SU-DHL-6 (cell line): ENCODE results near the gene KLHL25.

Experiments used
- EZH2phosphoT487 ChIP-seq: fragments of 200-600 bp; sonication (generic), shearing (Covaris generic); conservative IDR thresholded peaks from 2 replicates; pipeline ENCODE4 v1.6.1; 2018; ENCODE audit warnings: mild to moderate bottlenecking, antibody characterized with exemption, low read length, moderate library complexity, mixed read lengths
- TF ChIP-seq, protein P1 (sequence below): fragments of 200-600 bp; sonication (generic); IDR thresholded peaks from one replicate; pipeline ENCODE4 v1.5.1; 2017; ENCODE audit warnings: antibody characterized with exemption, mild to moderate bottlenecking, low read length, moderate library complexity; ENCODE audit not compliant: insufficient read depth, poor library complexity, severe bottlenecking

DNA sequence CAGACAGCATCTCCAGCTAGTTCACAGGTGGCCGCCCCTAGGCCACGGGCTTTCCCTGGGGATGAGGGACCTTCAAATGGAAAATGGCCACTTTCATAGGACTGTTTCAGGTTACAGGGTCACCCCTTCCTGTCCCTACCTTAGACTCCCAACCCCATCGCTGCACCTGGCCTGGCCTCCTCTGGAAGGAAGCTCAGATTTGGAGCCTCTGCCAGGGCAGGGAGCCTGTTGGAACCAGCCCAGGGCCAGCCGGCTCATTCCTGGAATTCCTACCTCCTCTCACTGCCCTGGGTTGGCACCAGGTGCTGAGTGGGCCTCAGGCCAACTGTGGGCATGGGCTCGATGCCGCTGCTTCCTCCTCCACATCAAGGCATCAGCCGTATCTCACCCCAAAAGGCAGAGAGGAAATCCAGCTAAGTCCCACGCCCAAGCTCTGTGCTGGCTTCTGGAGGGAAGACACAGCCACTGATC, 42.2 kb downstream of the KLHL25 start:
- TF ChIP-seq, protein P1, sequence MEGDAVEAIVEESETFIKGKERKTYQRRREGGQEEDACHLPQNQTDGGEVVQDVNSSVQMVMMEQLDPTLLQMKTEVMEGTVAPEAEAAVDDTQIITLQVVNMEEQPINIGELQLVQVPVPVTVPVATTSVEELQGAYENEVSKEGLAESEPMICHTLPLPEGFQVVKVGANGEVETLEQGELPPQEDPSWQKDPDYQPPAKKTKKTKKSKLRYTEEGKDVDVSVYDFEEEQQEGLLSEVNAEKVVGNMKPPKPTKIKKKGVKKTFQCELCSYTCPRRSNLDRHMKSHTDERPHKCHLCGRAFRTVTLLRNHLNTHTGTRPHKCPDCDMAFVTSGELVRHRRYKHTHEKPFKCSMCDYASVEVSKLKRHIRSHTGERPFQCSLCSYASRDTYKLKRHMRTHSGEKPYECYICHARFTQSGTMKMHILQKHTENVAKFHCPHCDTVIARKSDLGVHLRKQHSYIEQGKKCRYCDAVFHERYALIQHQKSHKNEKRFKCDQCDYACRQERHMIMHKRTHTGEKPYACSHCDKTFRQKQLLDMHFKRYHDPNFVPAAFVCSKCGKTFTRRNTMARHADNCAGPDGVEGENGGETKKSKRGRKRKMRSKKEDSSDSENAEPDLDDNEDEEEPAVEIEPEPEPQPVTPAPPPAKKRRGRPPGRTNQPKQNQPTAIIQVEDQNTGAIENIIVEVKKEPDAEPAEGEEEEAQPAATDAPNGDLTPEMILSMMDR: no peak
- TF ChIP-seq EZH2phosphoT487: no peak
